ENCODE results near the gene PON2. TPM values are rescaled to one million over a fixed set of nuclear protein-coding genes. Genes with fewer than 3 reads are reported as not detected.

The PON2 gene
- polyA plus RNA-seq, 2 donors = 19.8 to 26.2 TPM

- no peak overlapping the region for H3K27ac ChIP-seq (ENCODE audit: low read depth in 2 of 2, low read length in 1 of 2)
- H3K27me3 ChIP-seq (ENCODE audit: control insufficient read depth in 1 of 2, insufficient read depth in 2 of 2, low read length in 2 of 2) = no peaks in the 10 kb centered on the region
- no peak overlapping the region for H3K4me3 ChIP-seq (ENCODE audit: low read depth in 1 of 2, low read length in 2 of 2)
- no peaks in the 10 kb centered on the region for H3K4me1 ChIP-seq (ENCODE audit: control insufficient read depth in 2 of 2, insufficient read depth in 2 of 2, low read length in 1 of 2)
- 47 to 57% methylated on average over 3 of the region's 3 CpGs for WGBS, 2 donors
- H3K9me3 ChIP-seq (ENCODE audit: control insufficient read depth in 2 of 2, insufficient read depth in 1 of 2, low read depth in 1 of 2, low read length in 1 of 2) = no peaks in the 10 kb centered on the region
- no peaks in the 10 kb centered on the region for H3K36me3 ChIP-seq (ENCODE audit: control insufficient read depth in 2 of 2, insufficient read depth in 2 of 2, low read length in 1 of 2)
Observed at GRCh38 chr7:95357623-95358022, 77.2 kb downstream of the PON2 start.

Other genes starting within 250 kb of the PON2 start
- gene PON1, start 110.5 kb downstream of the PON2 start, polyA plus RNA-seq = not detected
- 1 to 10 TPM in 1 of 2 donors, under 1 TPM in 1; 0.71 to 1.2 TPM for gene PON3, start 38.7 kb downstream of the PON2 start, polyA plus RNA-seq
- gene ASB4, start 50.9 kb upstream of the PON2 start, polyA plus RNA-seq = under 1 TPM; 0.01 to 0.02 TPM
- gene PDK4, start 161.5 kb upstream of the PON2 start, polyA plus RNA-seq = 10 to 100 TPM; 13.3 to 31.7 TPM